Hepatocyte (in vitro differentiated cells): ENCODE results near the gene ANKRD13D. TPM values are rescaled to one million over a fixed set of nuclear protein-coding genes. Genes with fewer than 3 reads are reported as not detected.

Experiments
- DNase-seq: peaks from one replicate; pipeline ENCODE4 v3.0.0-alpha.2; 2016; ENCODE audit warnings: low spot score
- H2AFZ ChIP-seq: fragments of 200-600 bp; sonication (generic); 2 replicates; pipeline ENCODE4 v1.6.0; 2016; ENCODE audit warnings: antibody characterized with exemption, mild to moderate bottlenecking
- H3K27ac ChIP-seq: fragments of 200-600 bp; sonication (generic); 2 replicates; pipeline ENCODE4 v1.5.1; 2016; ENCODE audit warnings: mild to moderate bottlenecking
- H3K27me3 ChIP-seq: fragments of 200-600 bp; sonication (generic); 2 replicates; pipeline ENCODE4 v1.6.1; 2016
- H3K36me3 ChIP-seq: fragments of 200-600 bp; sonication (generic); replicated peaks from 2 replicates; pipeline ENCODE4 v1.5.1; 2016; ENCODE audit warnings: low read depth; ENCODE audit not compliant: insufficient read depth
- H3K4me1 ChIP-seq: fragments of 200-600 bp; sonication (generic); 2 replicates; pipeline ENCODE4 v1.5.1; 2016; ENCODE audit warnings: mild to moderate bottlenecking, moderate library complexity; ENCODE audit not compliant: insufficient read depth
- H3K4me2 ChIP-seq: fragments of 200-600 bp; sonication (generic); 2 replicates; pipeline ENCODE4 v1.6.0; 2016
- H3K4me3 ChIP-seq: fragments of 200-600 bp; sonication (generic); 2 replicates; pipeline ENCODE4 v1.5.1; 2016; ENCODE audit warnings: mild to moderate bottlenecking
- H3K79me2 ChIP-seq: fragments of 200-600 bp; sonication (generic); 2 replicates; pipeline ENCODE4 v1.6.0; 2017; ENCODE audit warnings: mild to moderate bottlenecking
- H3K9me2 ChIP-seq: fragments of 200-600 bp; sonication (generic); replicated peaks from 2 replicates; pipeline ENCODE4 v1.6.0; 2017; ENCODE audit warnings: mild to moderate bottlenecking; ENCODE audit not compliant: insufficient read depth
- H3K9me3 ChIP-seq: fragments of 200-600 bp; sonication (generic); 2 replicates; pipeline ENCODE4 v1.5.1; 2016; ENCODE audit warnings: low read depth, mild to moderate bottlenecking
- H4K20me1 ChIP-seq: fragments of 200-600 bp; sonication (generic); 2 replicates; pipeline ENCODE4 v1.6.0; 2016; ENCODE audit warnings: mild to moderate bottlenecking; ENCODE audit not compliant: insufficient read depth, poor library complexity, severe bottlenecking
- CTCF ChIP-seq: fragments of 200-600 bp; sonication (generic); IDR thresholded peaks from 2 replicates; pipeline ENCODE4 v1.5.1; 2016; ENCODE audit warnings: antibody characterized with exemption, mild to moderate bottlenecking; ENCODE audit not compliant: poor library complexity
- EZH2 ChIP-seq: fragments of 200-600 bp; sonication (generic); IDR thresholded peaks from 2 replicates; pipeline ENCODE4 v1.6.1; 2016; ENCODE audit warnings: antibody characterized with exemption, mild to moderate bottlenecking, borderline replicate concordance
- EZH2phosphoT487 ChIP-seq: fragments of 200-600 bp; sonication (generic); IDR thresholded peaks from one replicate; pipeline ENCODE4 v1.6.1; 2018; ENCODE audit warnings: antibody characterized with exemption, mild to moderate bottlenecking, low read depth, moderate library complexity; ENCODE audit not compliant: unreplicated experiment, severe bottlenecking
- WGBS: methylation state at CpG from one replicate; pipeline ENCODE4 v1.1.6; 2016; ENCODE audit warnings: low lambda C conversion rate; ENCODE audit errors: missing lambda C conversion rate; 5-methylcytosine and 5-hydroxymethylcytosine counted together
- polyA plus RNA-seq: library from polyadenylated mRNA; unstranded; fragments of >200 nt; fragmentation: Nextera tagmentation; extraction: Ambion mirVana; gene quantifications from 2 replicates; pipeline ENCODE4 v1.2.1, GENCODE V29; 2016
- total RNA-seq: library from RNA; depleted of rRNA; stranded (reverse); fragments of >200 nt; gene quantifications from 2 replicates; pipeline ENCODE4 v1.2.3, GENCODE V29; 2014

The ANKRD13D gene
- total and polyA plus RNA-seq, 2 experiments from 2014 or later, result 25.3 to 49.5 TPM

- Histone ChIP-seq H3K27ac (peak overlapping the region; percentile 76), H3K36me3 (no peaks in the 10 kb centered on the region), H2AFZ (no peak overlapping the region), H3K9me3 (no peaks in the 10 kb centered on the region), H3K4me1 (peaks cover 3% of the 10 kb centered on the region), H3K4me3 (no peak overlapping the region), H3K9me2 (no peaks in the 10 kb centered on the region), H4K20me1 (no peaks in the 10 kb centered on the region), H3K4me2 (no peak overlapping the region), H3K79me2 (no peaks in the 10 kb centered on the region), H3K27me3 (no peaks in the 10 kb centered on the region)
- TF ChIP-seq EZH2phosphoT487 (no peak), CTCF (no peak), EZH2 (no peak)
- 91% methylated on average over 11 of the region's 11 CpGs for WGBS
- no peak for DNase-seq
Measured at GRCh38 chr11:67313125-67313890, 24.2 kb downstream of the ANKRD13D start.

GRCh38 chr11:67314218-67314617 is 25.1 kb downstream of the ANKRD13D start:
- no peak overlapping the region for H3K4me3 ChIP-seq
- H2AFZ ChIP-seq, result no peak overlapping the region
- DNase-seq, result no peak
- no peak overlapping the region for H3K4me2 ChIP-seq
- no peaks in the 10 kb centered on the region for H3K27me3 ChIP-seq
- no peaks in the 10 kb centered on the region for H4K20me1 ChIP-seq
- H3K4me1 ChIP-seq, result peaks cover 3% of the 10 kb centered on the region
- 87% methylated on average over 2 of the region's 2 CpGs for WGBS
- H3K36me3 ChIP-seq, result no peaks in the 10 kb centered on the region
- no peak overlapping the region for H3K27ac ChIP-seq
- peaks cover 6% of the 10 kb centered on the region for H3K79me2 ChIP-seq
- no peaks in the 10 kb centered on the region for H3K9me3 ChIP-seq
- H3K9me2 ChIP-seq, result no peaks in the 10 kb centered on the region
- no peak for TF ChIP-seq CTCF

- H4K20me1 ChIP-seq, result no peaks in the 10 kb centered on the region
- no peak overlapping the region for H3K4me3 ChIP-seq
- TF ChIP-seq CTCF, result no peak
- no peak for TF ChIP-seq EZH2phosphoT487
- no peak for TF ChIP-seq EZH2
- H3K27me3 ChIP-seq, result no peaks in the 10 kb centered on the region
- H2AFZ ChIP-seq, result no peak overlapping the region
- peaks cover 3% of the 10 kb centered on the region for H3K4me1 ChIP-seq
- H3K79me2 ChIP-seq, result peaks cover 15% of the 10 kb centered on the region
- DNase-seq, result no peak
- H3K9me2 ChIP-seq, result no peaks in the 10 kb centered on the region
- H3K9me3 ChIP-seq, result no peaks in the 10 kb centered on the region
- no peak overlapping the region for H3K4me2 ChIP-seq
- no peaks in the 10 kb centered on the region for H3K36me3 ChIP-seq
- 91% methylated on average over 9 of the region's 9 CpGs for WGBS
- no peak overlapping the region for H3K27ac ChIP-seq
Measured at GRCh38 chr11:67315325-67315909, 26.3 kb downstream of the ANKRD13D start.
